GM18511 (cell line): ENCODE data around the gene PPP2R5B.

Experiments
- ATAC-seq: cut with Tn5 transposase; IDR thresholded peaks from one replicate; pipeline ENCODE4 v1.9.1; 2021; ENCODE audit warnings: mild to moderate bottlenecking, moderate library complexity; ENCODE audit not compliant: unreplicated experiment

Gene PPP2R5B

DNA sequence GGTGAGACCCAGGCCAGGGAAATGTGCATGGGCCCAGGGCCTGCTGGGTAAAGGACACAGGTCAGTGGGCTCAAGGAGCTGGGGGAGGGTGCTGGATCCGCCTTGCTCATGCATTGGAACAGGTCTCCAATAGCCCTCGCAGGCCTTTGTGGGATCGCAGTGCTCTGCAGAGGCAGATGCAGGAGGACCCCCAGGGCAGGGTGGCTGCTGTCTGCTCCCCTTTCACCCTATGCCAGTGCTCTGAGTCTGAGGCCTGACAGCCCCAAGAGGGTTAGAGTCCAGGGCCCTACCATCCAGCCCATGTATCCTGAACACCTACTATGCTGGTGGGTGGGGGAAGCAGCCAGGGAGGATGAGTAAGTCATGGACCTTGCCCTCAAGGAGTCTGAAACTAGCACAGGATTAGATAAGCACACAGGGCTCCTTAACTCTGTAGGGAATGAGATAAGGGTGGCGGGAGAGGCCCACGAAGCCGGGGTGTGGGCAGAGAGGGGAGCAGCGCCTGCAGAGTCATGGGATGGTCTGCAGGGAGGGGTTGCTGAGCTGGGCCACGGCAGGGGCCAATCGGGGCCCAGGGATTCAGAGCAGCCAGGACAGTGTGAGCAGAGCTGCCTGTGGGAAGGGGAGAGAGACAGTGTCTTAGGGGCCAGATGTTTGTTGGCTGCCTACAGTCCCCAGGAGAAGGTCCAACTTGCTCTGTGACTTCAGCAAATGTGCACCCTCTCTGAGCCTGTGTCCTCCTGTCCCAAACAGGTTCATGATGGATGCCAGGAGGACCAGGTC, 35.6 kb upstream of the PPP2R5B start:
- ATAC-seq = no peak

- ATAC-seq = no peak
Measured at GRCh38 chr11:64890522-64890939, 34.0 kb upstream of the PPP2R5B start.

- no peak for ATAC-seq
Measured at GRCh38 chr11:64891215-64891848, 33.2 kb upstream of the PPP2R5B start.

GRCh38 chr11:64891880-64892279, 32.6 kb upstream of the PPP2R5B start:
- ATAC-seq = no peak

- no peak for ATAC-seq
Measured at GRCh38 chr11:64892411-64892831, 32.1 kb upstream of the PPP2R5B start.

GRCh38 chr11:64892838-64893193, 31.7 kb upstream of the PPP2R5B start:
- no peak for ATAC-seq

GRCh38 chr11:64893194-64894069, 31.1 kb upstream of the PPP2R5B start:
- no peak for ATAC-seq

DNA sequence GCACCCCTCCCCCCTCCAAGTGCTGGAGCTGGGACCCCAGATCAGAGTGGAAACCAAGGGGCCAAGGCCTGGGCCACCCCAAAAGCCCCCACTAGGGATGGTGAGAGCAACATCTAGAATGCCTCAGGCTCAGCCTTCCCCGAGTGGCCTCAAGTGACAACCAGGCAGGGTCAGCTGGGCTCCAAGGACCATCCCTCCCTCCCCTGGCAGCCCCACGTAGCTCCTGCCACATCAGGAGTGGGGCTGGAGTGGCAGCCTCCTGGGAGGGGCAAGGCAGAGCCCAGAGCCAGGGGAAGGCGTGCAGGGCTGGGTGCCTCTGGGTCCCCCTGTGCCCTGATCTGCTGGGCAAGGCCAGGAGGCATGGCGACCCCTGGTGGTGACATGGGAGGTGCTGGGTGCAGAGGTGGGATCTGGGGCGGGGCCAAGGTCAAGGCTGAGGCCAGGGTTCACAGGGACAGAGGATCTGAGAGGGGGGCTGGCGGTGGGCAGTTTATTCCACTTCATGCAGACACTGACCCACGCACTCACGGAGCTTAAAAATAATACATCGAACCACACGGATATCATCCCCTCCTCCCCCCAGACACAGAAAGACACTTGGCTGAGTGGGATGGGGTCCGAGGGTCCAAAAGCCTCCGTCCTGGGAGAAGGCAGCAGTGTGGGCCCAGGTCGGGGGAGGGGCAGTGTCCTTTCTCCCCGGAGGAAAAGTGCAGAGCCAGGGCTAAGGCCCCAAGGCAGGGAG, 30.2 kb upstream of the PPP2R5B start:
- ATAC-seq = peak; percentile 74

GRCh38 chr11:64894812-64895452, 29.6 kb upstream of the PPP2R5B start:
- ATAC-seq = no peak

DNA sequence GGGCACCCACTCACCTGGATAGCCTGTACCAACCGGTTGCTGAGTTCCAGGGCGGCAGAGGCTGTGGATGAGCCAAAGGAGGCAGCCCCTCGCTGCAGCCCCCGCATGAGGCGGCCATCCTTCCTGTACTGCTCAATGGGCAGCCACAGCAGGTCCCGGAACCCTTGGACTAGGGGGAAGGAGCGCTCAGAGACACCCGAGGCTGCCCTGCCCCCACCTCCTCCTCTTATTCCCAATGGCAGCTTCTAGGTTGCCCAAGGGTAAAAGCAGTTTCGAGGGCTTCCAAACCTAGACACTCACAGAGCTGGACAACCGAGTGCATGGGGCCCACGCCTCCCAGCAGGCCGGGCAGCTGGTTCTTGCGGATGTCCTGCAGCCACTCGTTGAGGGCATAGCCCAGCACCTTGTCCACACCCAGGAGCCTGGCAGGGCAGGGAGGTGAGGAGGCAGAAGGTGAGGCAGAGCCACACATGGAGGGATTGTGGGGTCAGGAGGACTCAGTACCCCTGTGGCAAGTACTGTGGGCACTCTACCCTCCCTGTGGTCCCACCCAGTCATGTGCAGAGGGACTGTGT, 28.0 kb upstream of the PPP2R5B start:
- ATAC-seq = no peak

GRCh38 chr11:64897381-64898075, 27.0 kb upstream of the PPP2R5B start:
- ATAC-seq = no peak

- no peak for ATAC-seq
Measured at GRCh38 chr11:64898076-64898445, 26.4 kb upstream of the PPP2R5B start.

DNA sequence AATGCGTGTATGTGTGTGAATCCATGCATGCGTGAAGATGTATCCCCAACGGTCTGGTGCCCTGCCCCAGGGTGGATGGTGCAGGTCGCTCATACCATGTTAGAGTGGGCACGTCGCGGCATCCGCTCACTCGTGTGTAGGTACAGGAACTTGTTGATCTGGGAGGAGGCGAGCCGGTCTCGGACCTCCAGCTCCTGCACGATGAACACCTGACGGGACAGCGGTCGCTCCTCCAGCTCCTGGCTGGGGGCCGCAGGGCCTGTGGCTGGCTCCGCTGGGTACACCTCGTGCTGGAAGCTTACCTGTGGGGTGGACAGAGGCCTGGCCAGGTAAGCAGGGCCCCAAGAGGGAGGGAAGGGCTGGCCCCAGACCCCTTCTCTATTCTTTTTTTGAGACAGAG, 25.9 kb upstream of the PPP2R5B start:
- no peak for ATAC-seq

- ATAC-seq = no peak
Measured at GRCh38 chr11:64900263-64900678, 24.2 kb upstream of the PPP2R5B start.

GRCh38 chr11:64900774-64901173, 23.7 kb upstream of the PPP2R5B start:
- no peak for ATAC-seq

- no peak for ATAC-seq
Measured at GRCh38 chr11:64902102-64902900, 22.2 kb upstream of the PPP2R5B start.

- no peak for ATAC-seq
Measured at GRCh38 chr11:64903291-64903833, 21.1 kb upstream of the PPP2R5B start.

GRCh38 chr11:64905516-64906313, 18.8 kb upstream of the PPP2R5B start:
- ATAC-seq = no peak
